NCI-H146 (cell line): Measurements from ENCODE around the gene CAMTA1.
"Not testable (repeated sequence)": the region's sequence is repeated elsewhere in the genome, so short reads cannot be mapped to it uniquely, and the experiment has no call there.

Experiments used
- DNase-seq: peaks from one replicate; lab custom pipeline; 2025; lab: John Stamatoyannopoulos, UW

Gene CAMTA1

DNA sequence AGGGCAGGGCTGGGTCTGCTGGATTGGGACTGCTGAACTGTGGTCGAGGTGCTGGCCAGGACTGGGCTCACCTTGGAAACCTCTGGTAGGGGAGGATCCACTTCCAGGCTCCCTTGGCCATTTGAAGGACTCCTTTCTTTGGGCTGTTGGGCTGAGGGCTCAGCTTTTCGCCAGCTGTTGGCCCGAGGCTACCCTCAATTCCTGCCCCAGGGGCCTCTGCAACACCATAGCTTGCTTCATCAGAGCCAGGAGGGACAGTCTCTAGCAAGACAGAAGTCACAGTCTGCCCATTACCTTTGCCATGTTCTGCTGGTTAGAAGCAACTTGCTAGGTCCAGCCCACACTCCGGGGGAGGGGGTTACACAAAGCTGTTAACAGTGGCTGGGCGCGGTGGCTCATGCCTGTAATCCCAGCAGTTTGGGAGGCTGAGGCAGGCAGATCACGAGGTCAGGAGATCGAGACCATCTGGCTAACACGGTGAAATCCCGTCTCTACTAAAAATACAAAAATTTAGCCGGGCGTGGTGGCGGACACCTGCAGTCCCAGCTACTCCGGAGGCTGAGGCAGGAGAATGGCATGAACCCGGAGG lies 25.0 kb downstream of the CAMTA1 start:
- not testable (repeated sequence) for DNase-seq

DNA sequence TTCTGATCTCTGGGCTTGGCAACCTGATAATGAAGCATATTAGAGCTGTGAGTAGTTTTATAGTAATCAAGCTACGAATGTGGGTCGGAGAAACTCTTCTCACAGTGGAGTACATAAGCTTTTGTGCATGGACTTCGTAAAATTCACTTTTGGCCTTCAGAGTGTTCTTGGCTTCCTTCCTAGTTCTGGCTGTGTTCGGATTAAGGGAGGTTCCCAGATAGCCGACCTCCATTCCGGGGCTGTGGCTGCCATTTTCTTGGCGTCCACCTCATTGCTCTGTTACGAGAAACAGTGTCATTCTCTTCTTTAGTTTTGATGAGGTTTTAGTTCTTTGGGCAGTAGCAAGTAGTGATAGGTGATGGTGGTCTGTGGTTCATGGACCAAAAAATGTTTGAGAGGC lies 26.3 kb downstream of the CAMTA1 start:
- no peak for DNase-seq

DNA sequence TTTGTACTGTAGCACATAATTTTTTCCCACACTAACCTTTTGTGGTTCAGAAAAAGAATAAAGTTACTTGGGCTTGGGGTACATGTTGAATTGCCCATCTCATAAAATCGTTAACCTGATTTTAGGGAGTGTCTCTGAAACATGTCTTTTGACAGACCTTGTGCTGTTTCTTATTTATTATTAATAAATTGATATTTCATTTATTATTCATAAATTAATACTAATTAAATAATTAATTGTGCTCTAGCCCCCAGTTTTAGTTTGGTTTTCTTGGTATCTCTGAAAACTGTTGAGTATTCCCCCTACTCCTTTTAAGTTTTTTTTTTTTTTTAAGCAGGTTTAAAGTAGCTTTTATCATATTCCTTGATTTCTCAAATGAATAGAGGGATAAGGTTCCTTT lies 27.9 kb downstream of the CAMTA1 start:
- no peak for DNase-seq

DNA sequence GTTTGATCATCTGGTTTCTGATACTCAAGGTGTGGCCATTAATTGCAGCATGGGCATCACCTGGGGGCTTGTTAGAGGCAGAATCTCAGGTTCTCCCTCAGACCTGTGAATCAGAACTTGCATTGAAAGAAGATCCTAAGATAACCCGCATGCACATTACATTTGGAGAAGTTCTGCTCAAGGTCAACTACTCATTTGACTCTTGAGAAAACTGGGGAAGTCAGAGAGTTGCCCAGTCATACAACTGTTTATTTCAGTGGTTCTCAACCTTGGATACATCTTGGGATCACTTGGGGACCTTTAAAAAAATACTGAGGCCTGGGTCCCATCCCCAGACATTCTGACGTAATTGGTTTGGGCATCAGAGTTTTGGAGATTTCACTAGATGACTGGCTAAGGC lies 30.5 kb downstream of the CAMTA1 start:
- DNase-seq, result no peak

DNA sequence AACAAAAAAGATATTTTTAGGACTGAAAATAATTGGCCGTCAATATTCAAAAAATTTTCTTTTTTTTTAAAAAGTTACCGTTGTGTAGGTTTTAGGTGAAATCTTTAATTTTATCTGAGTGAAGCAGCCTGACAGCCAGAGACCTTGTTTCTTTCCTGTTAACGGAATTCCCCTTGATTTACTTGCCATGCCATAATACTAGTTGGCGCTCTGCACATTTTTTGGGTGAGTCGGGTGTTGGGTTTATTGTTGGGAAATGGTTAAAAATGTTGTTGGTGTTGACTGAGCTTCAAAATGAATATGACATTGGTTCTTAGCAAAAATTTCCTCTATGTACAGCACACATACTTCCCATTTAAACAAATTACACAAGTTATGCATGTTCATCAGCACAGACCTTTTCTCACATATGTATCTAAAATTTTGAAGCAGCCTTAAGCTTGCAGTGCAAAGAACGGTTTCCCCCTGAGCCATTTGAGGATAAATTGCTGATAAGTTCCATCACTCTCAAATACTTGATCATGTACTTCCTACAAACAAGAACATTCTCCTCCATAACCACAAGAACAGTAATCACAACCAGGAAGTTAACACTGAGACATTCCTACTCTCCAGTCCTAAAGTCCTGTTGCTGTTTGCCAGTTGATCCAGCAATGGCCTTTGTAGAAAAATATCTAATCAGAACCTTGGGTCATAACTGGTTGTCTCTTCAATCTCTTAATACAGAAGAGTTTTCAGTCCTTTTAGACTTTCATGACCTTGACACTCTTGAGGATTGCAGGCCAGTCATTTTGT lies 34.2 kb downstream of the CAMTA1 start:
- DNase-seq, result no peak

DNA sequence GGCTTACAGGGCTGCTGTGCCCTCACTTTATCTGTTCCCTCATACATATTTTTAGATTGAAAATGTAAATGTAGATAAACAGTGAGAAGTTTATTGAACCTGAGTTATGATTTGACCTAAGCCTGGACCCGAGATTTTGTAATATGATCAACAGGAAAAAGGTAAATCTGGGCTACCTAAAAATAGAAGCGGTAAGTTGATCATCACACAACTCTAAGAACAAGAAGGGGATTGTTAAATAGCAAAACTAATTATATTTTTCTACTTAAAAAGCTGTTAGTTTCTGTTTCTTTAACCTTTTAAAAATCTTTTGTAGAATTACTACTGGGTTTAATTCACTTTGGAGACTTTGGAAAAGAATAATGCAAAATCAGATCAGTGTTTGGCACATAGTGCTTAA lies 35.6 kb downstream of the CAMTA1 start:
- DNase-seq, result no peak

DNA sequence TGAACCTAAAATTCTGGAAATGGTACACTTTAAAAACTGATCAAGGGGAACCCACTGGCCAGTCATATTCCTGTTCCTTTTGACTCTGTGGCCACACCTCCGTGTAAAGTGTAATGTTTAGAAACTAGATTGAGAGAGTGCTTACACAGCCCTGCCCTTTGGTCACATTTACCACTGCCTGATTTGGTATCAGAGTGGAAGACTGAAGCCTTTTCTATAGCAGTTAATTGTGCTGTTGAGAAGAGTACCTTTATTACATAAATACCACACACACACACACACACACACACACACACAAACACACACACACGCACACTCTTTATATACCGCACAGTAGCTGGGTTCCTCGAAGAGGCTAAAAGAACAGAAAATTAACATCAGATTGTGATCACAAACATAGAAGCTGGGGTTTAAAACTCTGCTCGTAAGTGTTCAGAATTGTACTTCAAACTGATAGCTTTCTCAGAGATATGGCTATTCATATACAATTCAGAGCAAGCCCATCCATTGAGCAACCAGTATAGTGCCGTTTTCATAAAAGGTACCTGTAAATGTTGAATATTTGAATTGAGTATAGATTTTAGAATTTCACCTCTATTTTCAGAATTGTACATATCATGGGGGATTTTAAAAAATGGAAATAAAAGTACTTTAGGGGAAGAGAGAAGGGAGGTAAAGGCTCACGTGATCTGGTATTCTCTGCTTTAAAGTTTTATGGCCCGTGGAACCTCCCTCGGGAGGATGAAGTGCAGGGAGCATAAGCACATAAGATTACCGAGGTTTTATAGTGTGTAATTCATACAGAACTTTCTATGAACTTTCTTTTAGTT lies 37.5 kb downstream of the CAMTA1 start:
- DNase-seq, result no peak

DNA sequence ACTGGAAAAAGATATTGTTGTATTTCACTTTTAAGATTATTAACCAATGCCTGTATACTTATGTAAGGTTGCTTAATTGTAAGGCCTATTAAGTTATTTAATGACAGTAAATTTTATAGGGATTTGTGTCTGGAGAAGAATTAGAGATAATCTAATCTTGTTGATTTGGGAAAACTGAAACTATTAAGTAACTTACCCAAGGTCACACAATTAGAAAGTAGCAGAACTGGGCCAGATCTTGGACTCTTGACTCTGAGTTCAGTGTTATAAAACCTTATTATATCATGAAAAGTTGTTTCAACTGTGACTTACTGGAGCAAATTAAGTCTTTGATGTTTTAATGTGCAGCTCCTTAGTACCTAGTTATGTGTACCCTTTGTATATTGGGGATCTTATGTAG lies 38.5 kb downstream of the CAMTA1 start:
- DNase-seq, result no peak

DNA sequence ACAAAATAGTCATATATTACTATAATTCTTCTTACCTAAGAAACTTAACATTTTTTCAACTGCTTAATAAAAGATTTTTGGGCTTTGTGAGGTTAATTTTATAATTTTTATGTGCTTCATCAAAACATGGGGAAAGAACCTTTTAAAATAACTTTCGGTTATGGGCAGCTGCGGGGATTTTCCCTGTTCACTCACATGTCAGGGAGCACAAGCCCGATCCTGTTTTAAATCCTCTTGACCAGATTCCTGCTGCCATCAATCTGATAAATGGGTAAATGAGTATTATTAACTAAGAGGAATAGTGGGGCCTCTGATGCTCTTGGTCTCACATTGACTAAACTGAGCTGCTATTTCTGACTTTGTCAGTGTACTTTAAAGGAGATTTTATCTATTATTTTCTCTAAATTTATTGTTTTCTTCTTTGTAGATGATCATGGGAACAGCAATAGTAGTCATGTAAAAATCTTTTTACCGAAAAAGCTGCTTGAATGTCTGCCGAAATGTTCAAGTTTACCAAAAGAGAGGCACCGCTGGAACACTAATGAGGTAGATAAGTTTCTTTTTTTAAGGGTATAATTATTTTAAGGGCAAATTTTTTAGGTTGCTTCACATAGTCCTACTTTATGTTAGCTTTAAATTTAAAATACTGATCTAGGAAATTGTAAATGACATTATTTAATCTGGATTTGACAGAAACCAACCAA lies 39.6 kb downstream of the CAMTA1 start:
- no peak for DNase-seq

DNA sequence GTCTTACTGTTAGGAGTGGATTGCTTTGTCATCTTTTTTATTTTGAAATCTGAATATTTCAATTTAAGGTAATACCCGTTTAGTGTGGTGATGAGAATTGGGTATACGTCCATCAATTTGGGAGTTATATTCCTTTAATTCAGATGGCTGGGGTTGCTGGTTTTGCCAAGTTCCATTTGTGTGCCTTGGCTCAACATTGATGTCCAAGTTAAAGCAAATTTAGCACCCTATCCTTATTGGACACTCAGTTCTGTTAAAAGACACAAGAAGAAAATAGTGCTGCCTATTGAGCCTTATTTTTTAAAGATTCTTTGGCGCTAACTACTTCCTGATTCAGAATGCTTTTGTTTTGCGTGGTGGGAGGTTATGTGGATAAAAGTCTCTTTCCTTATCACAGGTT lies 40.6 kb downstream of the CAMTA1 start:
- DNase-seq, result no peak

DNA sequence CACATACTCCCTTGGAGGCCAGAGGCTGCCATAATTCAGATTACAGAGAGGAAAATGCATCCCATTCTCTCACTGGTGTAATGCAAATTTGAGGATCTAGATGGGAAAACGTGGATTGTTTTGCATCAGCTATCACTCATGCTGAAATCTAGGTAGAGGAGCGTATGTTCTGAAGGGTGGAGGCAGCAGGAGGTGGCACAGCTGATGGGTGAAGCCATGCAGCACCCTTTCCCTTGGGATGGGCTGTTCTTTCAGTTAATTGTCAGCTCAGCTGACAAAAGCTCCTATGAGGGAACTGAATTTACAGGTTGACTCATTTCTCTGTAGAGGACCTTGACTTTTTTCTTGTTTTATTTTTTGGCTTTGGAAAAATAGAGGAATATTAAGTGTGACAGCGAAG lies 41.8 kb downstream of the CAMTA1 start:
- DNase-seq, result no peak

DNA sequence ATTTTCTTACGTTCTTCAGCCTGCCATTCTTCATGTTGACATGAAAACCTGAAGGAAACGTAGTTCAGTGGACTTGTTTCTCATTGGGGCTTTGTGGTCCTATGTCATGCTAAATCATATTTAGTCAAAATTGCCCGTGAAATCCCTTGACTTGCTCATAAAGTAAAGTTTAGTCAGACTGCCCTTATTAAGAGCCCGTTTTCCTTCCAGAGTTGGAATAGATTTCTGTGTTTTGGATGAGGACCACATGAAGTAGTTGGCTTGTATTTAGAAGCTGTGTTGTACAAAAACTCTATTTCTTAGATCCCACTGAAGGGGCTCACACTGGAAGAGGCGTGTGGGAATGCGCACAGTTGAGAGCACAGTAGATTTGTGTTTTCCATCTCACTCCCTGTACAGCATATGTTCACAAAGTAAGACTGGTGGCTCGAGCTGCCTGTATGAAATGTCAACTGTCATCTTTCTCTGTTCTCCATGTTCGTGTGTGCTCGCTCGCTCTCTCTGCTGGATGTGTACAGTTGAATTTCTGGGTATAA lies 42.4 kb downstream of the CAMTA1 start:
- DNase-seq, result no peak

DNA sequence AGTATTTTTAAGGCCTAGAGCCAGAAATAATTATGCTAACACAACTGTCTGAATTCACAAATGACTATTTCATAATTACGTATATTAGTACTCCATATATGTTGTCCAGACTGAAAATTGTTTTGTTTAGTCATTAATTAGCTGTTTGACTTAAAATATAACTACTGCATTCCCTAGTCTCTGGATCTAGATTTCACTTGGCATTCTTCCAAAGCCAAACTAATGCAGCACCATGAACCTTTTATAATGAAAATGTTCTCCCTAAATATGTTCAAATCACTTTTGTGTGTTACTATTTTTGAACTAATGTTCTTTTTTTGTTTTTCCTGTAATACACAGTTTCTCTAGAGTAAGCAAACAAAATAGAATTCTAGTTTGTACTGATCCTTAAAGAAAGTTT lies 46.1 kb downstream of the CAMTA1 start:
- no peak for DNase-seq

DNA sequence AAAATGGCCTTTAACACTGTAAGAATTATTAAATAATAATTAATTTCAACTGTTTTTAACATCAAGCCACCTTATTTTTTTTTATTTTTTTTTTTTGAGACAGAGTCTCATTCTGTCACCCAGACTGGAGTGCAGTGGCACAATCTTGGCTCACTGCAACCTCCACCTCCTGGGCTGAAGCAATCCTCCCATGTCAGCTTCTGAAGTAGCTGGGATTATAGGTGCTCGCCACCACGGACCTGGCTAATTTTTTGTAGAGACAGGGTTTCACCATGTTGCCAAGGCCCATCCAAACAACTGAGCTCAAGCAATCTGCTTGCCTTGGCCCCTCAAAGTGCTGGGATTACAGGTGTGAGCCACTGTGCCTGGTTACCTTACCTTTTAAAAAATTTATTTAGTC lies 46.8 kb downstream of the CAMTA1 start:
- not testable (repeated sequence) for DNase-seq

DNA sequence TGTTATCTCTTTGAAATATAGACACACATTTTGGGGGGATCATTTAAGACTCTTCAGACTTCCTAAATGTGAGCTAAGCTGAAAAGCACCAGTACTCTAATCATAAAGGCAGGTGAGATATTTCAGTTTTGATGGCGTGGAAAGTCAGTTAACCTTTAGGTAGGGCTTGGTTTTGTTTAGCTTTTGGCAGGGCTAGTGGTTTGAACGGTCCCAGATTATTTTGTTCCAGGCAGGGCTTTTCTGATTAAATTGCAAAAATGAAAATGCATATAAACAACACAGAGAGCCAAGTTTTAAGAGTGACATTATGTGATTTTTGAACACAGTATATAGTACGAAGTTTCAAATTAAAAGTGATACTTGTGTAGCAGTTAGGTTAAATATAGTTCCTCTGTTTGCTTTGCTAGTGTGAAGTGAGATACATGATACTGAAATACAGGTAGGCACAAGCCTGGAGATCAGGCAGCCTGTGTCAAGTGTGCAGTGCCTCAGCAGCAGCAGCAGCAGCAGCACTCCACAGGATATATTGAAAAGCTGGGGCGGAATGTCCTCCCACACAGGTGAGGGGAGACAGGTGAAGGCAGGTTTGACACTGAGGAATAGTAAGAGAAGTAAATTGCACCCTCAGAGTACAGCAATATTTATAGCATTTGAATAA lies 47.4 kb downstream of the CAMTA1 start:
- no peak for DNase-seq

DNA sequence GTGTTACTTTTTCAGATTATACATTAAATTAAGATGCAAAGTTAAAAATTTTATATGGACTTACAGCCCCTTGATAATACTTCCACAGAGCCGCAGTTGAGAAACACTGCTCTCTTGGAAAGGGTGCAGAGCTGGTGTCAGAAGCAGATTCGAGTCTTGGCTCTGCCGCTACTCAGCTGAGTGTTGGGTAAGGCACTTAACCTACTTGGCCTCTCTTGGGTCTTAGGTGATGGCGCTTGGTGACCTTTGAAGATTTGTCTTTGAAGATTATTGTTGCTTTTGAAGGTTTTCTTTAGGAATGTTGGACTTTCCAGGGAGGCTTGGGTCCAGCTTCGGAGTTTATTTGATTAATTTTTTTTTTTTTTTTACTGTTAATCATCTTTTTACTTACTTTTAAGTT lies 48.5 kb downstream of the CAMTA1 start:
- no peak for DNase-seq

DNA sequence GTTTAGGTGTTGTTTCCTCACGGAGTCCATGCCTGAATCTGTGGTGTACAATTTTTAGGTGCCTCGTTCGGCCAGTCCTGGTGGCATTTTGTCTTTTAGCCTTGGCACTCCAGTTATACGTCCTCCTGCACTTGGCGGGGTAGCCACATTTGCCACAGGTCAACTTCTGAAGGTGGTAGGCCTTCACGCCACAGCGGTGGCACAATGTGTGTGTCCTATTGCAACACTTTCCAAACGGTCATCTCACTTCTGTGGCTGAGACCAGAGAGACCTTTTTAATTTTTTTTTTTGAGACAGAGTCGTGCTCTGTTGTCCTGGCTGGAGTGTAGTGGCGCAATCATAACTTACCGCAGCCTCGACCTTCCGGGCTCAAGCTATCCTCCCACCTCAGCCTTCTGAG lies 49.1 kb downstream of the CAMTA1 start:
- DNase-seq, result no peak

DNA sequence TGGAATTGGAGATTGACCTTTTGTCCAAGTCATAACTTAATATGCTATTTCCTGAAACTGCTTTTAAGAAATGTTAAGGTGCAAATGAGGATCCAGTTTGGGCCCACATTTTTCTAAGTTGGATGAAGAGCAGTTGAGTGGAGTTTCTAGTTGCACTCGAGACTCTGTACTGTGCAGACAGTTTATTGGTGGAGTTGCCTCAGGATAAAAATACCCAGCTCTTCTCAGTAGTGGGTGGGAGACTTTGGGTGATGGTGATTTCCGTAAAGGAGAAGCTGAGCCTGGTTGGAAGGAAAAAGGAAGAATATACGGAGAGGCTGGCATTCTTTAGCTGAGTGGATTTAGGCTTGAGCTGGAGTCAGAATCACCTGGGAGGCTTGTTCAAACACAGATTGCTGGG lies 49.9 kb downstream of the CAMTA1 start:
- DNase-seq, result no peak

DNA sequence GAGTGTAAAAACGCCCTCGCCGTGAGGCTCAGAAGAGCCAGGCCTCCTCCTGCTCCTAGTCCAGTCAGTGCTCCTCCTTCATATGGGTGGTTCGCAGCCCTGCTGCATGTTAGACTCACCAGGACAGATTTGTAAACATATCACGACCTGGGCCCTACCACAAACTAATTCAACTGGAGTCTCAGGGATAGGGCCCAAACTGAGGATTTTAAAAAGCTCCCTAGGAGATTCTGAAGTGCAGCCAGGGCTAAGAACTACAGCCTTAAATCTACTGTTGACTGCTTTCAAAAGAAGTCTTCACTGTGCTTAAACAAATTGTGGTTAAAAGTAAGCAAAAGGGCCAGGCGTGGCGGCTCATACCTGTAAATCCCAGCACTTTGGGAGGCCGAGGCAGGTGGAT lies 57.0 kb downstream of the CAMTA1 start:
- no peak for DNase-seq

DNA sequence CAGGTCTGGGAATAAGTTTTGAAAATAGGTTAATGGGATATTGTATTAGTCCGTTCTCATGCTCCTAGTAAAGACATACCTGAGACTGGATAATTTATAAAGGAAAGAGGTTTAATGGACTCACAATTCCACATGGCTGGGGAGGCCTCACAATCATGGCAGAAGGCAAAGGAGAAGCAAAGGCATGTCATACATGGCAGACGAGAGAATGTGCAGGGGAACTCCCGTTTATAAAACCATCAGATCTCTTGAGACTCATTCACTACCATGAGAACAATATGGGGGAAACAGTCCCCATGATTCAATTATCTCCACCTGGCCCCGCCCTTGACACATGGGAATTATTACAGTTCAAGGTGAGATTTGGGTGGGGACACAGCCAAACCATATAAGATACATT lies 60.5 kb downstream of the CAMTA1 start:
- not testable (repeated sequence) for DNase-seq

DNA sequence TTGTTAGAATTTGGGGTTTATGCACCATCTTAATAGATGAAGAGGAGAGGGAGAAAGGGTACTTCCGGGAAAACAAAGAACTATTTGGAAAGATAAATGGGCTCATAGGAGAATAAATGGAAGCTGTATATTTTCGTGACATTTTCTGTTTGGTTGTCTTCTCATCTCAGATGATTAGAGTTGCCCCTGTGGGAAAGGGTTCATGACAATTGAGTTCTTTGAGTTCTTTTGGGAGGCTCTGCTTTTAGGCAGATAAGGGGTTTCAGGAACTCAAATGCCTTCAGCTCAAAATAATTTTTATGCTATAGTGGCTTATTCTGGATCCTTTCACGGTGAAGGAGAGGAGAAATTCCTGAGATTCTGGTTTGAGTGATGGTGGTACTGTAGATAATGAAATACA lies 63.6 kb downstream of the CAMTA1 start:
- DNase-seq, result no peak

DNA sequence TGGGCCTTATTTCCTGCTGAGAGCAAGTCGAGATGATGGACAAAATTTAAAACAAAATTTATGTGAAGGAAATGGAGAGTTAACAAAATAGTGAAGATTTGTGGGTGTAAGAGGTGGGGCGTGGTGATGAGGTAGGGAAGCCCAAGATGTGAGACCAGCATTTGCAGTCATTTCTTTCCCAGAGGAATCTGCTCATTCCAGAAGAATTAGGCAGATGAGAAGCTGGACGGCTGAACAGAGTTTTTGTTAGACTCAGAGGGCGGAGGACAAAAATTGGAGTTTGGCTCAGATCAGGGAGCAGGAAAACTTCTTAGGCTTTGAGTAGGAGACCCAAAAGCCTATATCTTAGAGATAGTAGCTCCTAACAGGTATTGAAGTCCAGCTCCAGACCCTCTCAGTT lies 65.3 kb downstream of the CAMTA1 start:
- DNase-seq, result no peak
